Panc1 (cell line): ENCODE results near the gene PNPLA2. TPM values are rescaled to one million over a fixed set of nuclear protein-coding genes. Genes with fewer than 3 reads are reported as not detected.

Experiments used
- ATAC-seq: fragments of 200-7000 bp; cut with Tn5 transposase; 2 replicates; pipeline ENCODE4 v1.9.1; 2020; ENCODE audit warnings: mild to moderate bottlenecking, moderate library complexity
- BruUV-seq: library from RNA; stranded (reverse); fragments of 400-500 nt; replicated peaks from 2 replicates; lab custom pipeline; 2021; lab: Mats Ljungman, UMichigan
- CTCF ChIA-PET: fragments of 300-600 bp; sonication (Branson Sonifier 250); formaldehyde crosslinking; loops from one replicate; lab custom pipeline; 2022; ENCODE audit warnings: antibody characterized with exemption; lab: Charles Lee
- POLR2A ChIA-PET: fragments of 300-600 bp; sonication (Branson Sonifier 250); formaldehyde crosslinking; loops from one replicate; lab custom pipeline; 2022; ENCODE audit warnings: antibody characterized with exemption; lab: Charles Lee
- DNase-seq: peaks from one replicate; pipeline ENCODE4 v3.0.0-alpha.2; 2010; ENCODE audit warnings: low read depth, low spot score
- H3K27ac ChIP-seq: 2 replicates; pipeline ENCODE4 v1.5.1; 2011; ENCODE audit warnings: mild to moderate bottlenecking, low read length, inconsistent platforms
- H3K27me3 ChIP-seq: fragments of 200-500 bp; sonication (Bioruptor generic); 2 replicates; pipeline ENCODE4 v1.6.0; 2014; ENCODE audit warnings: low read length, inconsistent platforms; ENCODE audit not compliant: control insufficient read depth, insufficient read depth
- H3K36me3 ChIP-seq: fragments of 200-500 bp; sonication (Bioruptor generic); 2 replicates; pipeline ENCODE4 v1.5.1; 2014; ENCODE audit warnings: inconsistent platforms, mild to moderate bottlenecking, low read length, moderate library complexity; ENCODE audit not compliant: control insufficient read depth, insufficient read depth
- H3K4me1 ChIP-seq: 2 replicates; pipeline ENCODE4 v1.5.1; 2011; ENCODE audit warnings: inconsistent platforms, mild to moderate bottlenecking, low read length, moderate library complexity; ENCODE audit not compliant: control insufficient read depth, insufficient read depth
- H3K4me3 ChIP-seq, 2 experiments: 2 replicates each; pipeline ENCODE4 v1.5.1; 2011 to 2012; ENCODE audit warnings: low read depth in 2 of 2, low read length in 2 of 2, mild to moderate bottlenecking in 2 of 2, inconsistent platforms in 1 of 2, moderate library complexity in 1 of 2
- H3K9me3 ChIP-seq: fragments of 200-500 bp; sonication (Bioruptor generic); 2 replicates; pipeline ENCODE4 v1.5.1; 2014; ENCODE audit warnings: low read depth, mild to moderate bottlenecking, inconsistent platforms, low read length, moderate library complexity; ENCODE audit not compliant: control insufficient read depth, insufficient read depth
- CTCF ChIP-seq: fragments of 450-650 bp; IDR thresholded peaks from 2 replicates; pipeline ENCODE4 v1.5.1; 2017; ENCODE audit warnings: mild to moderate bottlenecking
- POLR2AphosphoS5 ChIP-seq: IDR thresholded peaks from 2 replicates; pipeline ENCODE4 v1.6.1; 2012; ENCODE audit warnings: mild to moderate bottlenecking, low read depth, low read length, moderate library complexity
- REST ChIP-seq, 2 experiments: IDR thresholded peaks; 2 replicates each; pipeline ENCODE4 v1.6.1; 2011 to 2012; ENCODE audit warnings: low read depth in 2 of 2, control low read depth in 1 of 2, low read length in 1 of 2, mild to moderate bottlenecking in 1 of 2, moderate library complexity in 1 of 2; ENCODE audit not compliant: insufficient read depth in 1 of 2
- SIN3A ChIP-seq: IDR thresholded peaks from 2 replicates; pipeline ENCODE4 v1.6.1; 2012; ENCODE audit warnings: low read depth, mild to moderate bottlenecking, low read length, moderate library complexity, borderline replicate concordance; ENCODE audit not compliant: insufficient read depth
- TCF7L2 ChIP-seq: IDR thresholded peaks from 2 replicates; pipeline ENCODE4 v1.6.1; 2011; ENCODE audit warnings: mild to moderate bottlenecking, low read depth, low read length, inconsistent platforms
- in situ Hi-C: cut with HindIII; loops from 2 replicates; pipeline ENCODE4 v1.10.0; 2016; ENCODE audit warnings: low sequenced_read_pairs, low pct_unique_long_range_greater_than_20kb
- intact Hi-C: fragments of 100-400 bp; cut with micrococcal nuclease; formaldehyde crosslinking; loops from one replicate; pipeline ENCODE4 v1.10.0; 2022; ENCODE audit not compliant: unreplicated experiment
- total RNA-seq: library from RNA; stranded (reverse); gene quantifications from one replicate; pipeline ENCODE4 v1.2.1, GENCODE V29; 2021; ENCODE audit not compliant: unreplicated experiment

Gene PNPLA2
- total RNA-seq, 1 experiment from 2014 or later = 244 TPM

GRCh38 chr11:770642-771616 lies 47.8 kb upstream of the PNPLA2 start:
- H3K27ac ChIP-seq = no peak overlapping the region
- ATAC-seq = no peak
- no peaks in the 10 kb centered on the region for H3K9me3 ChIP-seq
- intact Hi-C loops = no loop called here
- peaks cover 6% of the 10 kb centered on the region; the same call in 1 of the 2 replicates for H3K36me3 ChIP-seq
- no peak for DNase-seq
- H3K27me3 ChIP-seq = no peaks in the 10 kb centered on the region
- in situ Hi-C loops = no loop called here
- peaks cover 40% of the 10 kb centered on the region for H3K4me1 ChIP-seq
- TF ChIP-seq TCF7L2 (no peak), SIN3A (no peak), REST (IDR thresholded peaks at IDR 0.05; ENCODE audit: insufficient read depth in 1 of 2, low read depth in 2 of 2, low read length in 1 of 2) (no peak), CTCF (no peak), POLR2AphosphoS5 (no peak)
- H3K4me3 ChIP-seq = no peak overlapping the region
- ChIA-PET CTCF (no interaction called here), POLR2A (no interaction called here)
- no TSS peak for BruUV-seq

- TF ChIP-seq SIN3A = no peak
- TF ChIP-seq POLR2AphosphoS5 = no peak
- no peak for TF ChIP-seq TCF7L2
- TF ChIP-seq CTCF = no peak
- TF ChIP-seq REST (IDR thresholded peaks at IDR 0.05; ENCODE audit: insufficient read depth in 1 of 2, low read depth in 2 of 2, low read length in 1 of 2) = no peak
- Histone ChIP-seq H3K27ac (no peak overlapping the region), H3K27me3 (no peaks in the 10 kb centered on the region), H3K4me3 (no peak overlapping the region), H3K36me3 (peaks cover 6% of the 10 kb centered on the region; the same call in 1 of the 2 replicates), H3K9me3 (no peaks in the 10 kb centered on the region), H3K4me1 (peaks cover 37% of the 10 kb centered on the region)
- ChIA-PET CTCF (no interaction called here), POLR2A (no interaction called here)
- no peak for ATAC-seq
- no TSS peak for BruUV-seq
- intact Hi-C loops = no loop called here
- no peak for DNase-seq
- in situ Hi-C loops = no loop called here
Observed at GRCh38 chr11:771617-772204, 47.0 kb upstream of the PNPLA2 start.
